Measurements from ENCODE around the gene ORM1.
A peak's percentile ranks its signal among the peaks of the same experiment; 100 is the strongest.

ORM1 gene

GRCh38 chr9:114343471-114344187 lies 20.7 kb downstream of the ORM1 start:
- no peak for DNase-seq (ENCODE audit: low read depth in 2 of 2)

- DNase-seq (ENCODE audit: low read depth in 2 of 2), result no peak
Observed at GRCh38 chr9:114344188-114344566, 21.3 kb downstream of the ORM1 start.

- no peak for DNase-seq (ENCODE audit: low read depth in 2 of 2)
Observed at GRCh38 chr9:114344692-114345091, 21.8 kb downstream of the ORM1 start.

GRCh38 chr9:114345493-114346065 lies 22.7 kb downstream of the ORM1 start:
- no peak for DNase-seq (ENCODE audit: low read depth in 2 of 2)

GRCh38 chr9:114346146-114346545 lies 23.2 kb downstream of the ORM1 start:
- DNase-seq (ENCODE audit: low read depth in 2 of 2), result no peak

GRCh38 chr9:114347675-114348074 lies 24.8 kb downstream of the ORM1 start:
- no peak for DNase-seq (ENCODE audit: low read depth in 2 of 2)

GRCh38 chr9:114348261-114348905 lies 25.5 kb downstream of the ORM1 start:
- no peak for DNase-seq (ENCODE audit: low read depth in 2 of 2)

GRCh38 chr9:114348906-114349482 lies 26.1 kb downstream of the ORM1 start:
- DNase-seq (ENCODE audit: low read depth in 2 of 2), result peak; percentile 74 to 87

- no peak for DNase-seq (ENCODE audit: low read depth in 2 of 2)
Observed at GRCh38 chr9:114349713-114350480, 27.0 kb downstream of the ORM1 start.

GRCh38 chr9:114350636-114351401 lies 27.9 kb downstream of the ORM1 start:
- no peak for DNase-seq (ENCODE audit: low read depth in 2 of 2)

- no peak for DNase-seq (ENCODE audit: low read depth in 2 of 2)
Observed at GRCh38 chr9:114351932-114352331, 29.0 kb downstream of the ORM1 start.

GRCh38 chr9:114355821-114356220 lies 32.9 kb downstream of the ORM1 start:
- no peak for DNase-seq (ENCODE audit: low read depth in 2 of 2)

GRCh38 chr9:114356792-114357191 lies 33.9 kb downstream of the ORM1 start:
- DNase-seq (ENCODE audit: low read depth in 2 of 2), result no peak

GRCh38 chr9:114357360-114357759 lies 34.5 kb downstream of the ORM1 start:
- DNase-seq (ENCODE audit: low read depth in 2 of 2), result no peak

- DNase-seq (ENCODE audit: low read depth in 2 of 2), result no peak
Observed at GRCh38 chr9:114357911-114358328, 35.0 kb downstream of the ORM1 start.

- no peak for DNase-seq (ENCODE audit: low read depth in 2 of 2)
Observed at GRCh38 chr9:114359801-114360200, 36.9 kb downstream of the ORM1 start.

GRCh38 chr9:114361542-114361941 lies 38.6 kb downstream of the ORM1 start:
- no peak for DNase-seq (ENCODE audit: low read depth in 2 of 2)

- DNase-seq (ENCODE audit: low read depth in 2 of 2), result no peak
Observed at GRCh38 chr9:114362394-114362793, 39.5 kb downstream of the ORM1 start.

GRCh38 chr9:114363424-114363823 lies 40.5 kb downstream of the ORM1 start:
- no peak for DNase-seq (ENCODE audit: low read depth in 2 of 2)

GRCh38 chr9:114364134-114365041 lies 41.5 kb downstream of the ORM1 start:
- no peak for DNase-seq (ENCODE audit: low read depth in 2 of 2)
